GM12878 (cell line): Measurements from ENCODE around the gene JAKMIP1. TPM values are rescaled to one million over a fixed set of nuclear protein-coding genes. Genes with fewer than 3 reads are reported as not detected.

Experiments used
- ATAC-seq: fragments of 200-7000 bp; cut with Tn5 transposase; 3 replicates; pipeline ENCODE4 v1.9.1; 2020; ENCODE audit warnings: mild to moderate bottlenecking, moderate library complexity
- BruUV-seq: library from RNA; stranded (reverse); fragments of 400-500 nt; replicated peaks from 2 replicates; lab custom pipeline; 2021; lab: Mats Ljungman, UMichigan
- CTCF ChIA-PET: fragments of 300-600 bp; sonication (Branson Sonifier 250); formaldehyde crosslinking; extraction: SDS; loops from one replicate; lab custom pipeline; 2021; ENCODE audit warnings: inconsistent platforms; lab: Yijun Ruan, JAX
- POLR2A ChIA-PET: fragments of 350-600 bp; formaldehyde crosslinking; extraction: SDS; loops from one replicate; lab custom pipeline; 2021; ENCODE audit warnings: inconsistent platforms; lab: Charles Lee
- RAD21 ChIA-PET: fragments of 300-600 bp; sonication (Branson Sonifier 250); formaldehyde crosslinking; loops from one replicate; lab custom pipeline; 2023; ENCODE audit warnings: antibody characterized with exemption; ENCODE audit not compliant: unreplicated experiment; lab: Charles Lee
- SMC1A ChIA-PET: fragments of 300-600 bp; sonication (Branson Sonifier 250); formaldehyde crosslinking; loops from one replicate; lab custom pipeline; 2023; ENCODE audit not compliant: unreplicated experiment, uncharacterized antibody; lab: Charles Lee
- DNase-seq: peaks from one replicate; pipeline ENCODE4 v3.0.0-alpha.2; 2011; ENCODE audit warnings: low read depth, low spot score
- FAIRE-seq: peaks from 3 replicates; lab custom pipeline; 2011; peaks lifted over from hg19 to GRCh38; lab: Jason Lieb, UNC
- H2AFZ ChIP-seq: 2 replicates; pipeline ENCODE4 v1.6.0; 2011; ENCODE audit warnings: low read depth, low read length, control low read depth; ENCODE audit not compliant: control insufficient read depth
- H3K27ac ChIP-seq: 2 replicates; pipeline ENCODE4 v1.5.1; 2011; ENCODE audit warnings: control low read depth; ENCODE audit not compliant: control insufficient read depth, insufficient read depth
- H3K27me3 ChIP-seq, 2 experiments: replicated peaks in 1 of 2; 2 replicates each; pipeline versions ENCODE4 v1.6.0 to v1.6.1; 2011; ENCODE audit warnings: low read length in 1 of 2; ENCODE audit not compliant: control insufficient read depth in 2 of 2, insufficient read depth in 2 of 2
- H3K36me3 ChIP-seq, 2 experiments: 2 replicates each; pipeline ENCODE4 v1.5.1; 2011; ENCODE audit warnings: low read length in 1 of 2; ENCODE audit not compliant: control insufficient read depth in 2 of 2, insufficient read depth in 2 of 2
- H3K4me1 ChIP-seq: 2 replicates; pipeline ENCODE4 v1.6.1; 2011; ENCODE audit warnings: mild to moderate bottlenecking, low read length, moderate library complexity, mixed read lengths; ENCODE audit not compliant: control insufficient read depth, insufficient read depth
- H3K4me2 ChIP-seq: 2 replicates; pipeline ENCODE4 v1.6.0; 2011; ENCODE audit warnings: control low read depth; ENCODE audit not compliant: control insufficient read depth, insufficient read depth
- H3K4me3 ChIP-seq: fragments of 200-600 bp; sonication (generic); 2 replicates; pipeline ENCODE4 v1.5.1; 2016
- H3K79me2 ChIP-seq: 2 replicates; pipeline ENCODE4 v1.6.0; 2011; ENCODE audit warnings: low read length; ENCODE audit not compliant: control insufficient read depth, insufficient read depth
- H3K9ac ChIP-seq: 2 replicates; pipeline ENCODE4 v1.8.0; 2011; ENCODE audit warnings: low read length, control low read depth, mixed read lengths; ENCODE audit not compliant: control insufficient read depth, insufficient read depth
- H3K9me3 ChIP-seq: replicated peaks from 3 replicates; pipeline ENCODE4 v1.5.1; 2011; ENCODE audit warnings: mild to moderate bottlenecking, low read length; ENCODE audit not compliant: control insufficient read depth, insufficient read depth
- H4K20me1 ChIP-seq: 2 replicates; pipeline ENCODE4 v1.6.0; 2011; ENCODE audit not compliant: control insufficient read depth, insufficient read depth
- E4F1 ChIP-seq: fragments of 450-650 bp; IDR thresholded peaks from 2 replicates; pipeline ENCODE4 v1.6.1; 2018; ENCODE audit warnings: borderline replicate concordance, mild to moderate bottlenecking; ENCODE audit not compliant: partially characterized antibody
- NFIC ChIP-seq: IDR thresholded peaks from 2 replicates; pipeline ENCODE4 v1.6.1; 2012; ENCODE audit warnings: low read depth, mild to moderate bottlenecking, inconsistent platforms, low read length, moderate library complexity
- RAD21 ChIP-seq: IDR thresholded peaks from 2 replicates; pipeline ENCODE4 v1.6.1; 2011; ENCODE audit warnings: mild to moderate bottlenecking, low read depth, low read length, moderate library complexity; ENCODE audit not compliant: insufficient read depth
- SIX5 ChIP-seq: IDR thresholded peaks from 2 replicates; pipeline ENCODE4 v1.6.1; 2011; ENCODE audit warnings: mild to moderate bottlenecking, low read depth, low read length, moderate library complexity; ENCODE audit not compliant: severe bottlenecking
- TARDBP ChIP-seq: IDR thresholded peaks from 2 replicates; pipeline ENCODE4 v1.6.1; 2016; ENCODE audit warnings: borderline replicate concordance
- WGBS: methylation state at CpG from one replicate; pipeline ENCODE4 v1.1.6; 2016; ENCODE audit warnings: low lambda C conversion rate; ENCODE audit not compliant: insufficient replicate concordance, insufficient coverage; ENCODE audit errors: missing lambda C conversion rate; 5-methylcytosine and 5-hydroxymethylcytosine counted together
- in situ Hi-C: fragments of 300-500 bp; cut with MboI; formaldehyde crosslinking; loops from 9 replicates; pipeline ENCODE4 v1.14.3; 2018; ENCODE audit warnings: mixed read lengths
- intact Hi-C: fragments of 100-400 bp; cut with micrococcal nuclease; formaldehyde crosslinking; loops from one replicate; pipeline ENCODE4 v1.14.2; 2022; ENCODE audit not compliant: unreplicated experiment
- polyA plus RNA-seq, 11 experiments: library from polyadenylated mRNA; depleted of rRNA in 4 of 11; unstranded in 6 of 11; stranded (reverse) in 5 of 11; fragments of >200 nt; fragmentation: Nextera tagmentation in 4 of 11; fragmentation: Illumina TruSeq in 1 of 11; extraction: Ambion mirVana in 4 of 11; extraction: Trizol in 1 of 11; gene quantifications; 1 replicate in 1 of 11; 2 replicates in 10 of 11; pipeline versions ENCODE4 v1.2.1 to v1.2.3, GENCODE V29; 2011 to 2016; ENCODE audit warnings: inconsistent platforms in 2 of 11, missing spikeins in 2 of 11, low read depth in 1 of 11
- total RNA-seq, 4 experiments: library from RNA; depleted of rRNA in 3 of 4; stranded (reverse); fragments of >200 nt in 3 of 4; fragmentation: Illumina TruSeq in 1 of 4; extraction: Trizol in 1 of 4; gene quantifications; 2 replicates each; pipeline versions ENCODE4 v1.2.1 to v1.2.3, GENCODE V29; 2013 to 2021
- TF ChIP-seq, protein P1 (sequence below): fragments of 450-650 bp; formaldehyde crosslinking; IDR thresholded peaks from 2 replicates; pipeline ENCODE4 v1.4.0; 2022; ENCODE audit warnings: mild to moderate bottlenecking, moderate library complexity
- TF ChIP-seq, protein P2 (sequence below): IDR thresholded peaks from 2 replicates; pipeline ENCODE4 v1.6.1; 2012; ENCODE audit warnings: low read length, inconsistent platforms
- TF ChIP-seq, protein P3 (sequence below): fragments of 450-650 bp; formaldehyde crosslinking; IDR thresholded peaks from 2 replicates; pipeline ENCODE4 v1.4.0; 2020; ENCODE audit warnings: mild to moderate bottlenecking, moderate library complexity

JAKMIP1 gene
- total and polyA plus RNA-seq, 10 of the 15 experiments (the other 5 are each of a cell fraction or from before 2014, with no cell fraction given): 0.52 to 16.7 (median 12.3) TPM

GRCh38 chr4:6071191-6071958, 129.0 kb downstream of the JAKMIP1 start (continued):
- TF ChIP-seq, protein P1, sequence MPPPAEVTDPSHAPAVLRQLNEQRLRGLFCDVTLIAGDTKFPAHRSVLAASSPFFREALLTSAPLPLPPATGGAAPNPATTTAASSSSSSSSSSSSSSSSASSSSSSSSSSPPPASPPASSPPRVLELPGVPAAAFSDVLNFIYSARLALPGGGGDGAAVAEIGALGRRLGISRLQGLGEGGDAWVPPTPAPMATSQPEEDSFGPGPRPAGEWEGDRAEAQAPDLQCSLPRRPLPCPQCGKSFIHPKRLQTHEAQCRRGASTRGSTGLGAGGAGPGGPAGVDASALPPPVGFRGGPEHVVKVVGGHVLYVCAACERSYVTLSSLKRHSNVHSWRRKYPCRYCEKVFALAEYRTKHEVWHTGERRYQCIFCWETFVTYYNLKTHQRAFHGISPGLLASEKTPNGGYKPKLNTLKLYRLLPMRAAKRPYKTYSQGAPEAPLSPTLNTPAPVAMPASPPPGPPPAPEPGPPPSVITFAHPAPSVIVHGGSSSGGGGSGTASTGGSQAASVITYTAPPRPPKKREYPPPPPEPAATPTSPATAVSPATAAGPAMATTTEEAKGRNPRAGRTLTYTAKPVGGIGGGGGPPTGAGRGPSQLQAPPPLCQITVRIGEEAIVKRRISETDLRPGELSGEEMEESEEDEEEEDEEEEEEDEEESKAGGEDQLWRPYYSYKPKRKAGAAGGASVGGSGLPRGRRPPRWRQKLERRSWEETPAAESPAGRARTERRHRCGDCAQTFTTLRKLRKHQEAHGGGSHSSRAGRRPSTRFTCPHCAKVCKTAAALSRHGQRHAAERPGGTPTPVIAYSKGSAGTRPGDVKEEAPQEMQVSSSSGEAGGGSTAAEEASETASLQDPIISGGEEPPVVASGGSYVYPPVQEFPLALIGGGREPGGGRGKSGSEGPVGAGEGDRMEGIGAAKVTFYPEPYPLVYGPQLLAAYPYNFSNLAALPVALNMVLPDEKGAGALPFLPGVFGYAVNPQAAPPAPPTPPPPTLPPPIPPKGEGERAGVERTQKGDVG (CRISPR knock-in tag): no peak
- TF ChIP-seq TARDBP: no peak
- no peak for TF ChIP-seq RAD21
- TF ChIP-seq, all 136 proteins: peak for 0

GRCh38 chr4:6069845-6070709, 130.3 kb downstream of the JAKMIP1 start:
- H3K36me3 ChIP-seq: no peaks in the 10 kb centered on the region
- WGBS: 70% methylated on average over 29 of the region's 29 CpGs
- no peaks in the 10 kb centered on the region for H3K27me3 ChIP-seq
- ATAC-seq (no peak), DNase-seq (no peak), FAIRE-seq (no peak)
- ChIA-PET POLR2A (no interaction called here), CTCF (no interaction called here), SMC1A (no interaction called here), RAD21 (no interaction called here)
- no peak overlapping the region for H3K27ac ChIP-seq
- no peaks in the 10 kb centered on the region for H3K4me1 ChIP-seq
- no TSS peak for BruUV-seq
- intact Hi-C loops: no loop called here
- H3K79me2 ChIP-seq: no peaks in the 10 kb centered on the region
- no peak overlapping the region for H3K4me2 ChIP-seq
- no peak overlapping the region for H3K4me3 ChIP-seq
- no peaks in the 10 kb centered on the region for H4K20me1 ChIP-seq
- no peaks in the 10 kb centered on the region for H3K9me3 ChIP-seq
- in situ Hi-C loops: no loop called here
- no peak overlapping the region for H2AFZ ChIP-seq
- no peak overlapping the region for H3K9ac ChIP-seq
- TF ChIP-seq, protein P2, sequence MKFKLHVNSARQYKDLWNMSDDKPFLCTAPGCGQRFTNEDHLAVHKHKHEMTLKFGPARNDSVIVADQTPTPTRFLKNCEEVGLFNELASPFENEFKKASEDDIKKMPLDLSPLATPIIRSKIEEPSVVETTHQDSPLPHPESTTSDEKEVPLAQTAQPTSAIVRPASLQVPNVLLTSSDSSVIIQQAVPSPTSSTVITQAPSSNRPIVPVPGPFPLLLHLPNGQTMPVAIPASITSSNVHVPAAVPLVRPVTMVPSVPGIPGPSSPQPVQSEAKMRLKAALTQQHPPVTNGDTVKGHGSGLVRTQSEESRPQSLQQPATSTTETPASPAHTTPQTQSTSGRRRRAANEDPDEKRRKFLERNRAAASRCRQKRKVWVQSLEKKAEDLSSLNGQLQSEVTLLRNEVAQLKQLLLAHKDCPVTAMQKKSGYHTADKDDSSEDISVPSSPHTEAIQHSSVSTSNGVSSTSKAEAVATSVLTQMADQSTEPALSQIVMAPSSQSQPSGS: no peak
- no peak for TF ChIP-seq NFIC
- TF ChIP-seq E4F1: no peak
- TF ChIP-seq SIX5: no peak
- TF ChIP-seq, protein P3, sequence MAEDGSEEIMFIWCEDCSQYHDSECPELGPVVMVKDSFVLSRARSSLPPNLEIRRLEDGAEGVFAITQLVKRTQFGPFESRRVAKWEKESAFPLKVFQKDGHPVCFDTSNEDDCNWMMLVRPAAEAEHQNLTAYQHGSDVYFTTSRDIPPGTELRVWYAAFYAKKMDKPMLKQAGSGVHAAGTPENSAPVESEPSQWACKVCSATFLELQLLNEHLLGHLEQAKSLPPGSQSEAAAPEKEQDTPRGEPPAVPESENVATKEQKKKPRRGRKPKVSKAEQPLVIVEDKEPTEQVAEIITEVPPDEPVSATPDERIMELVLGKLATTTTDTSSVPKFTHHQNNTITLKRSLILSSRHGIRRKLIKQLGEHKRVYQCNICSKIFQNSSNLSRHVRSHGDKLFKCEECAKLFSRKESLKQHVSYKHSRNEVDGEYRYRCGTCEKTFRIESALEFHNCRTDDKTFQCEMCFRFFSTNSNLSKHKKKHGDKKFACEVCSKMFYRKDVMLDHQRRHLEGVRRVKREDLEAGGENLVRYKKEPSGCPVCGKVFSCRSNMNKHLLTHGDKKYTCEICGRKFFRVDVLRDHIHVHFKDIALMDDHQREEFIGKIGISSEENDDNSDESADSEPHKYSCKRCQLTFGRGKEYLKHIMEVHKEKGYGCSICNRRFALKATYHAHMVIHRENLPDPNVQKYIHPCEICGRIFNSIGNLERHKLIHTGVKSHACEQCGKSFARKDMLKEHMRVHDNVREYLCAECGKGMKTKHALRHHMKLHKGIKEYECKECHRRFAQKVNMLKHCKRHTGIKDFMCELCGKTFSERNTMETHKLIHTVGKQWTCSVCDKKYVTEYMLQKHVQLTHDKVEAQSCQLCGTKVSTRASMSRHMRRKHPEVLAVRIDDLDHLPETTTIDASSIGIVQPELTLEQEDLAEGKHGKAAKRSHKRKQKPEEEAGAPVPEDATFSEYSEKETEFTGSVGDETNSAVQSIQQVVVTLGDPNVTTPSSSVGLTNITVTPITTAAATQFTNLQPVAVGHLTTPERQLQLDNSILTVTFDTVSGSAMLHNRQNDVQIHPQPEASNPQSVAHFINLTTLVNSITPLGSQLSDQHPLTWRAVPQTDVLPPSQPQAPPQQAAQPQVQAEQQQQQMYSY (CRISPR knock-in tag): no peak
